Keratinocyte (primary cell): ENCODE data around the gene LZTFL1. TPM values are rescaled to one million over a fixed set of nuclear protein-coding genes. Genes with fewer than 3 reads are reported as not detected.

Source experiments
- DNase-seq: peaks from one replicate; pipeline ENCODE4 v3.0.0-alpha.2; 2011; ENCODE audit warnings: low read depth, missing footprints, low spot score
- FAIRE-seq: peaks from 2 replicates; lab custom pipeline; 2011; peaks lifted over from hg19 to GRCh38; lab: Jason Lieb, UNC
- H2AFZ ChIP-seq: 2 replicates; pipeline ENCODE4 v1.6.0; 2012; ENCODE audit warnings: low read length, control low read depth, inconsistent platforms; ENCODE audit not compliant: control insufficient read depth
- H3K27ac ChIP-seq: 2 replicates; pipeline ENCODE4 v1.5.1; 2011; ENCODE audit warnings: low read length; ENCODE audit not compliant: control insufficient read depth, insufficient read depth
- H3K27me3 ChIP-seq: 3 replicates; pipeline ENCODE4 v1.6.0; 2011; ENCODE audit warnings: low read length; ENCODE audit not compliant: control insufficient read depth, insufficient read depth; ENCODE audit errors: extremely low read depth
- H3K36me3 ChIP-seq, 2 experiments: 2 replicates in 1 of 2; 3 replicates in 1 of 2; pipeline ENCODE4 v1.5.1; 2011; ENCODE audit warnings: low read length in 2 of 2, mild to moderate bottlenecking in 1 of 2; ENCODE audit not compliant: control insufficient read depth in 2 of 2, insufficient read depth in 2 of 2; ENCODE audit errors: extremely low read depth in 1 of 2
- H3K4me1 ChIP-seq: 3 replicates; pipeline ENCODE4 v1.5.1; 2011; ENCODE audit warnings: low read length; ENCODE audit not compliant: control insufficient read depth, insufficient read depth; ENCODE audit errors: extremely low read depth
- H3K4me2 ChIP-seq: 3 replicates; pipeline ENCODE4 v1.6.0; 2011; ENCODE audit warnings: low read depth, low read length; ENCODE audit not compliant: control insufficient read depth, insufficient read depth; ENCODE audit errors: extremely low read depth
- H3K4me3 ChIP-seq, 3 experiments: fragments of 200-600 bp in 1 of 3; sonication (generic) in 1 of 3; 2 replicates in 2 of 3; 3 replicates in 1 of 3; pipeline ENCODE4 v1.5.1; 2011 to 2016; ENCODE audit warnings: low read length in 3 of 3, mild to moderate bottlenecking in 3 of 3, control low read depth in 2 of 3, inconsistent platforms in 1 of 3, low read depth in 1 of 3, mixed read lengths in 1 of 3, mixed run types in 1 of 3, moderate library complexity in 1 of 3; ENCODE audit not compliant: control insufficient read depth in 2 of 3, insufficient read depth in 2 of 3; ENCODE audit errors: extremely low read depth in 1 of 3
- H3K79me2 ChIP-seq: 2 replicates; pipeline ENCODE4 v1.6.0; 2012; ENCODE audit warnings: low read length; ENCODE audit not compliant: control insufficient read depth, insufficient read depth
- H3K9ac ChIP-seq: 3 replicates; pipeline ENCODE4 v1.6.0; 2011; ENCODE audit warnings: low read length; ENCODE audit not compliant: control insufficient read depth, insufficient read depth; ENCODE audit errors: extremely low read depth
- H3K9me1 ChIP-seq: 3 replicates; pipeline ENCODE4 v1.6.0; 2011; ENCODE audit warnings: low read length; ENCODE audit not compliant: control insufficient read depth, insufficient read depth; ENCODE audit errors: extremely low read depth
- H3K9me3 ChIP-seq: 2 replicates; pipeline ENCODE4 v1.5.1; 2012; ENCODE audit warnings: low read depth, low read length; ENCODE audit not compliant: control insufficient read depth
- H4K20me1 ChIP-seq: 3 replicates; pipeline ENCODE4 v1.6.0; 2011; ENCODE audit warnings: low read length; ENCODE audit not compliant: control insufficient read depth, insufficient read depth; ENCODE audit errors: extremely low read depth
- EZH2 ChIP-seq: IDR thresholded peaks from one replicate; pipeline ENCODE4 v1.6.1; 2012; ENCODE audit warnings: inconsistent platforms, mild to moderate bottlenecking, low read length, moderate library complexity
- dilution Hi-C: fragments of 300-500 bp; cut with MboI; formaldehyde crosslinking; loops from one replicate; pipeline ENCODE4 v1.7.0; 2020; ENCODE audit warnings: low sequenced_read_pairs; ENCODE audit not compliant: extremely low pct_ligation_motif_present
- polyA plus RNA-seq, 5 experiments: library from polyadenylated mRNA; depleted of rRNA in 3 of 5; stranded (reverse) in 3 of 5; stranded (forward) in 1 of 5; unstranded in 1 of 5; fragments of >200 nt; gene quantifications; 1 replicate in 1 of 5; 2 replicates in 3 of 5; 3 replicates in 1 of 5; pipeline versions ENCODE4 v1.2.1 to v1.2.3, GENCODE V29; 2011 to 2012; ENCODE audit warnings: missing spikeins in 2 of 5, low read depth in 1 of 5, low replicate concordance in 1 of 5
- TF ChIP-seq, protein P1 (sequence below), 3 experiments: IDR thresholded peaks in 1 of 3; conservative IDR thresholded peaks in 1 of 3; optimal IDR thresholded peaks in 1 of 3; 2 replicates in 2 of 3; 3 replicates in 1 of 3; pipeline versions ENCODE3 to v1.5.1; 2011; ENCODE audit warnings: low read length in 3 of 3, mild to moderate bottlenecking in 3 of 3, moderate library complexity in 2 of 3, control low read depth in 1 of 3, inconsistent platforms in 1 of 3; ENCODE audit not compliant: insufficient read depth in 2 of 3; ENCODE audit errors: extremely low read depth in 1 of 3

Gene LZTFL1
- polyA plus RNA-seq, 1 donor (not counting 4 experiments of a cell fraction or from before 2014, with no cell fraction given): 17.9 TPM

DNA sequence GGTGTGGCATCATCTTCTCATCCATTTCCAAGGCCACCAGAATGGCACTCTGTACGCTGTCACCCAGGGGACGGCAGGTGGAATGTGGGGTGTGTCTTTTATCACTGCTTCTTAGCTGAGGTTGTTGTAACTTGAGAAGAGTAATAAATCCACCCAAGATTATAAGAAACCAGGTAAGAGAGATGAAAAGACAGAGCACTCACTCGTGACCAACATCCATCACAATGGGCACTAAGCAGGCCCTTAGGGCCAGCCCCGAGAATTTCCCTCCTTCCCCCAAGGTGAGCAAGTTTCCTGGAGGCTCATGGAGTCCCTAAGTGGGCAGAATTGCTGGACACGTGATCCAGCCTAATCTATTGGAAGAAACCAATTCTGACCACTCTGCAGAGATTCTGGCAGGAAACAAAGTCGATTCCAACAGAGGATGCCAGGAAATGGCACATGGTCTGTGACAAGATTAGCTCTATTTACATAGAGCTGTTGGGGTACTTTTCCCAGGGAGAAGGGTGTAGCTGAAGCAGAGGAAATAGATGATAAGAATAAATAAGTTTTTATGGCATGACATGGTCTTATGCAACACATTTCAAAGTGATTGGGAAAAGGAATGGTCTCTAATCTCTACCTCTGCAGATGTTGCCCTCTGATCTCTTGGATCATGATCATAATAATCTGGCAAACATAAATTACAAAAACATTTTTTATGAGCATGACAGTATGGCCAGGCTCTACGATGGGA, 68.0 kb downstream of the LZTFL1 start:
- Histone ChIP-seq H3K9ac (no peak overlapping the region), H4K20me1 (no peaks in the 10 kb centered on the region), H3K27me3 (peaks cover 32% of the 10 kb centered on the region), H3K4me2 (no peak overlapping the region), H3K9me3 (no peaks in the 10 kb centered on the region), H3K9me1 (no peaks in the 10 kb centered on the region), H3K27ac (no peak overlapping the region), H3K79me2 (no peaks in the 10 kb centered on the region), H3K36me3 (no peaks in the 10 kb centered on the region), H2AFZ (no peak overlapping the region), H3K4me1 (no peaks in the 10 kb centered on the region), H3K4me3 (no peak overlapping the region)
- FAIRE-seq: no peak
- dilution Hi-C loops: no loop called here
- DNase-seq: no peak
- TF ChIP-seq, protein P1, sequence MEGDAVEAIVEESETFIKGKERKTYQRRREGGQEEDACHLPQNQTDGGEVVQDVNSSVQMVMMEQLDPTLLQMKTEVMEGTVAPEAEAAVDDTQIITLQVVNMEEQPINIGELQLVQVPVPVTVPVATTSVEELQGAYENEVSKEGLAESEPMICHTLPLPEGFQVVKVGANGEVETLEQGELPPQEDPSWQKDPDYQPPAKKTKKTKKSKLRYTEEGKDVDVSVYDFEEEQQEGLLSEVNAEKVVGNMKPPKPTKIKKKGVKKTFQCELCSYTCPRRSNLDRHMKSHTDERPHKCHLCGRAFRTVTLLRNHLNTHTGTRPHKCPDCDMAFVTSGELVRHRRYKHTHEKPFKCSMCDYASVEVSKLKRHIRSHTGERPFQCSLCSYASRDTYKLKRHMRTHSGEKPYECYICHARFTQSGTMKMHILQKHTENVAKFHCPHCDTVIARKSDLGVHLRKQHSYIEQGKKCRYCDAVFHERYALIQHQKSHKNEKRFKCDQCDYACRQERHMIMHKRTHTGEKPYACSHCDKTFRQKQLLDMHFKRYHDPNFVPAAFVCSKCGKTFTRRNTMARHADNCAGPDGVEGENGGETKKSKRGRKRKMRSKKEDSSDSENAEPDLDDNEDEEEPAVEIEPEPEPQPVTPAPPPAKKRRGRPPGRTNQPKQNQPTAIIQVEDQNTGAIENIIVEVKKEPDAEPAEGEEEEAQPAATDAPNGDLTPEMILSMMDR (optimal IDR thresholded peaks at IDR 0.05 in 1 of 3, IDR thresholded peaks at IDR 0.05 in 1 of 3, conservative IDR thresholded peaks at IDR 0.05 in 1 of 3; ENCODE audit: extremely low read depth in 1 of 3, insufficient read depth in 2 of 3, low read length in 3 of 3): no peak
- no peak for TF ChIP-seq EZH2

Other genes starting within 250 kb of the LZTFL1 start
- gene LIMD1, start 247.4 kb downstream of the LZTFL1 start, polyA plus RNA-seq: 4.7 to 7.1 TPM (median 7.1 TPM) in 3 replicates
- gene SACM1L, start 152.7 kb downstream of the LZTFL1 start, polyA plus RNA-seq: 17.7 to 44.3 TPM (median 26.9 TPM) in 3 replicates
- gene SLC6A20, start 45.6 kb downstream of the LZTFL1 start, polyA plus RNA-seq: 0.34 to 0.66 TPM (median 0.37 TPM) in 3 replicates
- gene CCR9, start 44.4 kb upstream of the LZTFL1 start, polyA plus RNA-seq: not detected in 3 replicates
- not detected in 3 replicates for gene CXCR6, start 101.3 kb upstream of the LZTFL1 start, polyA plus RNA-seq
- 6.1 to 7.7 TPM (median 7.0 TPM) in 3 replicates for gene FYCO1, start 153.7 kb upstream of the LZTFL1 start, polyA plus RNA-seq
- gene XCR1, start 185.4 kb upstream of the LZTFL1 start, polyA plus RNA-seq: 0.01 to 0.26 TPM (median 0.02 TPM) in 3 replicates